ENCODE results near the gene UNC13A. TPM values are rescaled to one million over a fixed set of nuclear protein-coding genes. Genes with fewer than 3 reads are reported as not detected.

Gene UNC13A
- total and polyA plus RNA-seq, 2 of the 13 experiments (the other 11 are each of a cell fraction or from before 2014, with no cell fraction given): 0.11 to 0.45 TPM

- DNase-seq (ENCODE audit: low spot score) (no peak), FAIRE-seq (no peak), ATAC-seq (peak; percentile 26; the same call in 2 of the 3 replicates)
- ChIA-PET POLR2A (interaction anchor here (1.4 kb wide), 1 partner anchor 11 kb away, joined by 11 read pairs; no protein-coding TSS in a partner anchor), CTCF (ENCODE audit: low intra/inter-chr PET ratio, low total read pairs) (no interaction called here)
- TF ChIP-seq RFXAP (CRISPR knock-in tag; IDR thresholded peaks at IDR 0.05; ENCODE audit: borderline replicate concordance) (no peak), ZNF17 (CRISPR knock-in tag; IDR thresholded peaks at IDR 0.05) (no peak), MED8 (CRISPR knock-in tag; IDR thresholded peaks at IDR 0.05; ENCODE audit: insufficient replicate concordance) (no peak), ZNF558 (CRISPR knock-in tag; IDR thresholded peaks at IDR 0.05; ENCODE audit: borderline replicate concordance) (no peak), ZNF777 (CRISPR knock-in tag; IDR thresholded peaks at IDR 0.05) (no peak), ZNF782 (CRISPR knock-in tag; IDR thresholded peaks at IDR 0.05; ENCODE audit: borderline replicate concordance) (no peak), MEIS2 (CRISPR knock-in tag; IDR thresholded peaks at IDR 0.05) (no peak), GMEB2 (CRISPR knock-in tag; IDR thresholded peaks at IDR 0.05; ENCODE audit: low read depth) (no peak)
- no peak overlapping the region for H2AFZ ChIP-seq (ENCODE audit: low read length)
- no peaks in the 10 kb centered on the region for H3K79me2 ChIP-seq (ENCODE audit: insufficient read depth, low read length)
- H3K9ac ChIP-seq (ENCODE audit: insufficient read depth, low read depth, low read length): no peak overlapping the region
- H3K27ac ChIP-seq (ENCODE audit: extremely low read length, insufficient read depth, low read length): no peak overlapping the region
- WGBS (ENCODE audit: low lambda C conversion rate): 10% methylated on average over 4 of the region's 11 CpGs
- peak overlapping the region; percentile 4 to 60 (median 47); a peak in 4 of 6 replicates for H3K4me3 ChIP-seq (replicated peaks in 1 of 3; ENCODE audit: insufficient read depth in 1 of 3, low read depth in 2 of 3, low read length in 3 of 3)
- no peaks in the 10 kb centered on the region for H3K9me3 ChIP-seq (ENCODE audit: low read length)
- intact Hi-C loops (cut with micrococcal nuclease; ENCODE audit: unreplicated experiment): no loop called here
- H3K36me3 ChIP-seq (replicated peaks in 1 of 2; ENCODE audit: control insufficient read depth in 1 of 2, insufficient read depth in 2 of 2, low read length in 2 of 2): no peaks in the 10 kb centered on the region
- peaks cover 20% of the 10 kb centered on the region for H3K4me1 ChIP-seq (ENCODE audit: insufficient read depth, low read length)
- no peaks in the 10 kb centered on the region for H3K27me3 ChIP-seq (ENCODE audit: control insufficient read depth in 1 of 2, insufficient read depth in 2 of 2, low read length in 2 of 2)
- H3K4me2 ChIP-seq (ENCODE audit: low read depth, low read length): peak overlapping the region; percentile 78
- in situ Hi-C loops (cut with HindIII; ENCODE audit: extremely low pct_ligation_motif_present, low pct_unique_long_range_greater_than_20kb): no loop called here
- no peaks in the 10 kb centered on the region for H4K20me1 ChIP-seq (ENCODE audit: insufficient read depth, low read length)
- no TSS peak for BruUV-seq (replicated peaks)
These were observed 71.5 kb downstream of the UNC13A start for GRCh38 chr19:17616686-17616960.

Data from HepG2 (cell line).